Activated T-helper 1 cell treated with anti-CD3 and anti-CD28 coated beads, Interleukin-12 subunit alpha, Interleukin-12 subunit beta, Interleukin-2, Interleukin-4 antibody, amounts not matched to agents 30 ng/mL and 10 ng/mL and 1 ng/mL, durations not matched to agents 14 hours and 24 hours and 36 hours (primary cell): ENCODE results near the gene OCEL1. TPM values are rescaled to one million over a fixed set of nuclear protein-coding genes. Genes with fewer than 3 reads are reported as not detected.
A peak's percentile ranks its signal among the peaks of the same experiment; 100 is the strongest.

Experiments
- DNase-seq: peaks from one replicate; pipeline ENCODE4 v3.0.0; 2021; ENCODE audit warnings: low spot score
- H3K27ac Mint-ChIP-seq: one replicate; pipeline ENCODE4 v1.8.0; 2021; ENCODE audit warnings: mild to moderate bottlenecking, mixed read lengths
- H3K27me3 Mint-ChIP-seq: one replicate; pipeline ENCODE4 v1.8.0; 2022; ENCODE audit warnings: mild to moderate bottlenecking, moderate library complexity, mixed read lengths; ENCODE audit not compliant: insufficient read depth
- H3K36me3 Mint-ChIP-seq: one replicate; pipeline ENCODE4 v1.8.0; 2021; ENCODE audit warnings: low read depth, mixed read lengths
- H3K4me1 Mint-ChIP-seq: one replicate; pipeline ENCODE4 v1.8.0; 2021; ENCODE audit warnings: low read depth, mixed read lengths
- H3K4me3 Mint-ChIP-seq: one replicate; pipeline ENCODE4 v1.8.0; 2021; ENCODE audit warnings: mild to moderate bottlenecking, moderate library complexity, mixed read lengths
- H3K9me3 Mint-ChIP-seq: one replicate; pipeline ENCODE4 v1.8.0; 2021; ENCODE audit warnings: mixed read lengths
- intact Hi-C: fragments of 100-400 bp; cut with micrococcal nuclease; formaldehyde crosslinking; loops from one replicate; pipeline ENCODE4 v1.15.1; 2024
- total RNA-seq: library from RNA; stranded (reverse); gene quantifications from 2 replicates; pipeline ENCODE4 v1.2.3, GENCODE V29; 2022

The OCEL1 gene
- total RNA-seq, 1 donor from 2014 or later = 19.6 TPM

- DNase-seq = peak; percentile 82
- Mint-ChIP-seq H3K4me1 (peaks cover 11% of the 10 kb centered on the region), H3K36me3 (peaks cover 35% of the 10 kb centered on the region), H3K27me3 (no peaks in the 10 kb centered on the region), H3K4me3 (peak within 1 kb of the TSS; percentile 91), H3K9me3 (no peaks in the 10 kb centered on the region), H3K27ac (peak within 1 kb of the TSS; percentile 99)
- intact Hi-C loops = loop anchor here (1.0 kb wide), 5 partner anchors 11 to 140 kb away; partner anchors contain the start of genes BABAM1, DDA1, HAUS8 and MYO9B
These were observed 10.7 kb upstream of the OCEL1 start, which contains the start of gene USE1 for GRCh38 chr19:17215127-17215971. TSS of gene USE1 (plus strand) at chr19:17215357. CDS start at chr19:17215406, 49 bp downstream.

DNA sequence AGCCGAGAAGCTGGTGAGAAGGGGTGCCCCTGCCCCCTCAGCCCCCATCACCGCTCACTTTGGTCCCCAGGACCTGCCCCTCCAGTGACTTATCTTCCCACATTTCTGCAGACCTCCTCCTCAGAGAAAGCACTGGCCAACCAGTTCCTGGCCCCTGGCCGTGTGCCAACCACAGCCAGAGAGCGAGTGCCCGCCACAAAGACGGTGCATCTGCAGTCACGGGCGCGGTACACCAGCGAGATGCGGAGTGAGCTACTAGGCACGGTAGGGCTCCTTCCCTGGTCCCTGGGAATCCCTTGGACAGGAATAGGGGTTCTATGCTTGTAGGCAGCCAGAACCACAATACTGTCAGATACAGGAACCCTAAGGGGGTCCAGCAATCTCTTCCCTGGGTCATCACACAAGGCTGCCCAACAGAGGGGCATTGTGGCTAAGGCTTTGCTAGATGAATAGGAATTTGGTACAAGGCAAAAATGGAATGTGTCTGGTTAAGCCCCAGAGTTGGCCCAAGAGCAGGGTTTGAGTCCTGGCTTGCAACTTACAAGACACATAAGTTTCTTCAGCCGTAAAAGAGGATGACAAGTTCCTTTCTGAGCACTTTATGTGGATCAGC lies 9.9 kb upstream of the OCEL1 start:
- intact Hi-C loops = no loop called here
- Mint-ChIP-seq H3K4me1 (peaks cover 11% of the 10 kb centered on the region), H3K27me3 (no peaks in the 10 kb centered on the region), H3K27ac (no peak overlapping the region), H3K36me3 (peaks cover 35% of the 10 kb centered on the region), H3K4me3 (peak overlapping the region; percentile 91), H3K9me3 (no peaks in the 10 kb centered on the region)
- DNase-seq = no peak

- H3K27ac Mint-ChIP-seq = no peak overlapping the region
- intact Hi-C loops = no loop called here
- peaks cover 10% of the 10 kb centered on the region for H3K4me1 Mint-ChIP-seq
- no peaks in the 10 kb centered on the region for H3K27me3 Mint-ChIP-seq
- no peaks in the 10 kb centered on the region for H3K9me3 Mint-ChIP-seq
- H3K36me3 Mint-ChIP-seq = peaks cover 29% of the 10 kb centered on the region
- H3K4me3 Mint-ChIP-seq = no peak overlapping the region
- no peak for DNase-seq
These were observed 6.7 kb upstream of the OCEL1 start for GRCh38 chr19:17219286-17219685.

DNA sequence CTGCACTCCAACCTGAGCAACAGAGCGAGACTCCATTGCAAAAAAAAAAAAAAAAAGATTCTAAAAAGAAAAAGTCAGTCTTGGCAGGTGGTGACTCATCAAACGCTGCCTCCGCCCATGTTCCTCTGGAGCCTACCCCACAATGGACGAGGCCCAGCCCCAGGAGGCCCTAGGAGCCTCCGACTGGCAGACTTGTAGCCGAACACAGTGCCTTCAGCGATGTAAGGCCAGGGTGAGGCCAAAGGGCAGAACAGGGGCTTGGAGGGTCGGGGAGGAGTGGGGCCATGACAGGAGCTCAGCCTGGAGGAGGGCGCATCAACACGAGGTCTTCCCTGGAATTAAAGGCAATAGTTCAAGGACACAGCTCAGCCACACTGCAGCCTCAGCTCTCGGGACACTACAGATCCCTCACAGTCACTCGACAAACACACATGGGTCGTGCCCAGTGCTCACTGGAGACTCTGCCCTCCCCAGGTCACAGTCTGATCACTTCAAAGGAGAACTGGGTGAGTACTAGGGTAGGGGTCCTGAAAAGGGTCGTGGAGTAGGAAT lies 5.7 kb upstream of the OCEL1 start:
- Mint-ChIP-seq H3K4me3 (no peak overlapping the region), H3K9me3 (no peaks in the 10 kb centered on the region), H3K27me3 (no peaks in the 10 kb centered on the region), H3K36me3 (peaks cover 22% of the 10 kb centered on the region), H3K4me1 (peaks cover under 1% of the 10 kb centered on the region), H3K27ac (no peak overlapping the region)
- no peak for DNase-seq
- intact Hi-C loops = no loop called here

DNA sequence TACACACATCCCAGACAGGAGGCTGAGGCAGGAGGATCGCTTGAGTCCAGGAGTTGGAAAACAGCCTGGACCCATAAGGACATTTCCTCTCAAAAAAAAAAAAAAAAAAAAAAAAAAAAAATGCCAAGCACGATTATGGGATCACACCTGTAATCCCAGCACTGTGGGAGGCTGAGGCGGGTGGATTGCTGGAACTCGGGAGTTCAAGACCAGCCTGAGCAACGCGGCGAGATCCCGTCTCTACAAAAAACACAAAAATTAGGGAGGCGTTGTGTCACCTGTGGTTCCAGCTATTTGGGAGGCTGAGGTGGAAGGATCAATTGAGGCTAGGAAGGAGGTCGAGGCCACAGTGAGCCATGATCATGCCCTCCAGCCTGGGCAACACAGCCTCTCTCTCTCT lies 973 bp upstream of the OCEL1 start:
- Mint-ChIP-seq H3K9me3 (no peaks in the 10 kb centered on the region), H3K27me3 (no peaks in the 10 kb centered on the region), H3K36me3 (peaks cover 2% of the 10 kb centered on the region), H3K27ac (no peak overlapping the region), H3K4me1 (peaks cover 4% of the 10 kb centered on the region), H3K4me3 (peak overlapping the region; percentile 56)
- DNase-seq = no peak
- intact Hi-C loops = loop anchor here (5.0 kb wide), 1 partner anchor 57 kb away; the partner anchor contains the start of gene ANKLE1

- intact Hi-C loops = loop anchor here (2.0 to 5.0 kb wide), 2 partner anchors 54 to 161 kb away; partner anchors contain the start of gene ANKLE1
- peaks cover 2% of the 10 kb centered on the region for H3K36me3 Mint-ChIP-seq
- DNase-seq = no peak
- H3K9me3 Mint-ChIP-seq = no peaks in the 10 kb centered on the region
- no peak overlapping the region for H3K27ac Mint-ChIP-seq
- H3K27me3 Mint-ChIP-seq = no peaks in the 10 kb centered on the region
- H3K4me3 Mint-ChIP-seq = no peak overlapping the region
- H3K4me1 Mint-ChIP-seq = peaks cover 4% of the 10 kb centered on the region
These were observed 1.9 kb downstream of the OCEL1 start for GRCh38 chr19:17227798-17228367.

DNA sequence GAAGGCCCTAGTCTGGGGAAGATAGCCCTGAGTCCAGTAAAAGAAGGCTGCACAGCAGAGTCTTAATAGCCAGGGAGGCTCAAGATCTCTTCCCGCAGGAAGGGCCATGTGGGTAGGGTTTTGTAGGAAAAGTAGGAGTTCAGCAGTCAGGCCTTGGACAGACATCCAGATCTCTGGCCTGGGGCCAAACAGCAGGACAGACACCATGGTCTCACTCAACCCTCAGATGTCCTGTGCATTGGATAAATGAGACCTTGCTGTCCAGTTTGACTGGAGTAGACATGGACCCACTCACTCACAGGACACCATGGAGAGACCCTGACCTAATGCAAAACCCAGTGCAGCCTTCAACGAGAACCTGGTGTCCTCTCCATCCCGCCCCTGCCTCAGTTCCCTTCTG lies 3.9 kb downstream of the OCEL1 start:
- Mint-ChIP-seq H3K27me3 (no peaks in the 10 kb centered on the region), H3K9me3 (no peaks in the 10 kb centered on the region), H3K27ac (no peak overlapping the region), H3K4me3 (no peak overlapping the region), H3K36me3 (peaks cover 2% of the 10 kb centered on the region), H3K4me1 (peaks cover 17% of the 10 kb centered on the region)
- no peak for DNase-seq
- intact Hi-C loops = loop anchor here (5.0 kb wide), 1 partner anchor 52 kb away; the partner anchor contains the start of gene ANKLE1

GRCh38 chr19:17232258-17232657 lies 6.2 kb downstream of the OCEL1 start:
- no peaks in the 10 kb centered on the region for H3K27me3 Mint-ChIP-seq
- H3K4me1 Mint-ChIP-seq = peaks cover 13% of the 10 kb centered on the region
- no peak overlapping the region for H3K4me3 Mint-ChIP-seq
- DNase-seq = no peak
- H3K27ac Mint-ChIP-seq = no peak overlapping the region
- intact Hi-C loops = no loop called here
- H3K36me3 Mint-ChIP-seq = no peaks in the 10 kb centered on the region
- H3K9me3 Mint-ChIP-seq = no peaks in the 10 kb centered on the region

DNA sequence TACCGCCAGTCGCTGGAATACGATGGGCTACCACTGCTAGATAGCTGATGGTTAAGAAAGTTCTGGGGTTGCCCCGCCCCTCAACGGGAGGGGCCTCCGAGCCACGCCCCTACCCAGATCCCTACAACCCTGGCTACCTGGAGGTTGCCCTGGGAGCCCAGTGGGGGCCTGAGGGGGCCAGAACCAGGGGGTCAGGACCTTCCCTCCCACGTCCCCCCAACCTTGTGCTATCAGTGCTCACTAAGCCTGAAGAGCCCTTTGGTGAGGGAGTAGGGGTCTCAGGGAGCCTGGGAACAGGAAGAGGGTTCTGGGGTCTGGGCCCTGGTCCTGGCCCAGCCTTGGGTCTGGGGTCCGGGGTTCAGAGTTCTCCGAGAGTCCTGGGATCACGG lies 8.9 kb downstream of the OCEL1 start:
- Mint-ChIP-seq H3K9me3 (no peaks in the 10 kb centered on the region), H3K4me3 (peak overlapping the region; percentile 85), H3K27ac (peak overlapping the region; percentile 79), H3K36me3 (no peaks in the 10 kb centered on the region), H3K27me3 (no peaks in the 10 kb centered on the region), H3K4me1 (peaks cover 13% of the 10 kb centered on the region)
- intact Hi-C loops = loop anchor here (1.0 to 2.0 kb wide), 6 partner anchors 9 to 160 kb away; partner anchors contain the start of genes BABAM1, HAUS8, MYO9B and OCEL1
- DNase-seq = peak; percentile 60

GRCh38 chr19:17235300-17235970 lies 9.4 kb downstream of the OCEL1 start:
- DNase-seq = peak; percentile 75
- H3K4me3 Mint-ChIP-seq = peak overlapping the region; percentile 85
- peaks cover 13% of the 10 kb centered on the region for H3K4me1 Mint-ChIP-seq
- H3K9me3 Mint-ChIP-seq = no peaks in the 10 kb centered on the region
- intact Hi-C loops = loop anchor here (1.0 to 2.0 kb wide), 6 partner anchors 9 to 161 kb away; partner anchors contain the start of genes BABAM1, HAUS8, MYO9B and OCEL1
- no peaks in the 10 kb centered on the region for H3K36me3 Mint-ChIP-seq
- peak overlapping the region; percentile 79 for H3K27ac Mint-ChIP-seq
- no peaks in the 10 kb centered on the region for H3K27me3 Mint-ChIP-seq

DNA sequence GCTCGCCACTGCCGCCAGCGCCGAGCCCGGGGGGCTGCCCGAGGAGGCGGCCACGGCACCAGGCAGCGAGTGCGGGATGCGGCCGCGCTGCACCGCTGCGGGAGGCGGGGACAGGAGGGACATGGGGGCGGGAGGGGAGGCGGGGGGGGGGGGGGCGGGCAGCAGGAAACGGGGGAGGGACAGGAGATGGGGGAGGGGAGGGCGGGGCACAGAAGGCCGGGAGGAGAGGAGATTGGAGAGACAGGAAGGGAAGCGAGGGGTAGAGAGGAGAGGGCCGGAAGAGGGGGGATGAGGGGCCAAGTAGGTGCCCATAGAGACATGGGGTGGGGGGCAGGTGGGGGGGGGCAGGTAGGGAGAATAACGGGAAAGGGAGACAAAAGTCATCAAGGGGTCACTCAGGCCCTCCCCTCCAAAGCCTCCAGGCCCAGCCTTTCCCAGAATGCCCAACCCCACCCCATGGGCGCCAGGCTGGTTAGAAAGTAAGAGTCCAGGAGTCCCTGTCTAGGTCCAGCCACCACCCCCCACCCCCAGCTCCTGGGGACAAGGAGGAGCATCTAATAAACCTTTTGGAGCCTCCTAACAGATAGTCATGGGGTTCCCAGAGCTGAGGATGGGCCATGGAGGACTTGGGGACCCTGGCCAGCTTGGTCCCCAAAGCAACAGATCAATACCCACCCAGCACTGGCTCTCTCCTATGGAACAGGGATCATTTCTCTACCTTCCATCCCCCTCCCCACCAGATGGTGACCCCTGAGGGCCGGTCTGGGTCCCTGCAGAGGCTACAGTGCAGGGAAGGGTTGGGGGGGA lies 10.1 kb downstream of the OCEL1 start:
- no peak for DNase-seq
- peaks cover 13% of the 10 kb centered on the region for H3K4me1 Mint-ChIP-seq
- H3K36me3 Mint-ChIP-seq = no peaks in the 10 kb centered on the region
- intact Hi-C loops = loop anchor here (1.0 to 2.0 kb wide), 6 partner anchors 10 to 161 kb away; partner anchors contain the start of genes BABAM1, HAUS8, MYO9B and OCEL1
- no peaks in the 10 kb centered on the region for H3K9me3 Mint-ChIP-seq
- H3K27ac Mint-ChIP-seq = peak overlapping the region; percentile 65
- H3K27me3 Mint-ChIP-seq = no peaks in the 10 kb centered on the region
- peak overlapping the region; percentile 59 for H3K4me3 Mint-ChIP-seq
